Neural cell (in vitro differentiated cells): ENCODE results near the gene TIMM44. TPM values are rescaled to one million over a fixed set of nuclear protein-coding genes. Genes with fewer than 3 reads are reported as not detected.

Experiments
- H2AFZ ChIP-seq: fragments of 200-600, 300-800 bp; sonication (generic), shearing (Covaris generic); 2 replicates; pipeline ENCODE4 v1.6.0; 2014; ENCODE audit warnings: low read depth, mild to moderate bottlenecking, antibody characterized with exemption, low read length, moderate library complexity
- H3F3A ChIP-seq: fragments of 200-600 bp; shearing (Covaris generic); 2 replicates; pipeline ENCODE4 v1.6.1; 2016; ENCODE audit warnings: mild to moderate bottlenecking, moderate library complexity, mixed read lengths, antibody characterized with exemption, low read length; ENCODE audit not compliant: insufficient read depth, poor library complexity, severe bottlenecking
- H3K27ac ChIP-seq: fragments of 200-600, 300-800 bp; sonication (generic), shearing (Covaris generic); 2 replicates; pipeline ENCODE4 v1.5.1; 2014; ENCODE audit warnings: mild to moderate bottlenecking, low read length, moderate library complexity
- H3K27me3 ChIP-seq: fragments of 300-800, 200-600 bp; sonication (generic), shearing (Covaris generic); 2 replicates; pipeline ENCODE4 v1.6.0; 2014; ENCODE audit warnings: mild to moderate bottlenecking, low read depth, low read length, moderate library complexity; ENCODE audit not compliant: insufficient read depth
- H3K36me3 ChIP-seq: fragments of 300-800, 200-600 bp; sonication (generic), shearing (Covaris generic); 2 replicates; pipeline ENCODE4 v1.5.1; 2014; ENCODE audit warnings: mild to moderate bottlenecking, antibody characterized with exemption, low read length, moderate library complexity; ENCODE audit not compliant: insufficient read depth
- H3K4me2 ChIP-seq: fragments of 300-800, 200-600 bp; sonication (generic), shearing (Covaris generic); 2 replicates; pipeline ENCODE4 v1.6.0; 2014; ENCODE audit warnings: mild to moderate bottlenecking, low read length
- H3K4me3 ChIP-seq: fragments of 300-800, 200-600 bp; sonication (generic), shearing (Covaris generic); 2 replicates; pipeline ENCODE4 v1.5.1; 2014; ENCODE audit warnings: mild to moderate bottlenecking, low read length, moderate library complexity
- H3K79me2 ChIP-seq: fragments of 200-600 bp; shearing (Covaris generic); replicated peaks from 2 replicates; pipeline ENCODE4 v1.6.0; 2014; ENCODE audit warnings: mild to moderate bottlenecking, low read length, moderate library complexity; ENCODE audit not compliant: insufficient read depth
- H3K9ac ChIP-seq: fragments of 300-800, 200-600 bp; sonication (generic), shearing (Covaris generic); 2 replicates; pipeline ENCODE4 v1.6.1; 2016; ENCODE audit warnings: mild to moderate bottlenecking, low read length, mixed read lengths
- H3K9me2 ChIP-seq: fragments of 200-600 bp; shearing (Covaris generic); 2 replicates; pipeline ENCODE4 v1.6.1; 2016; ENCODE audit warnings: mild to moderate bottlenecking, low read length, mixed read lengths; ENCODE audit not compliant: insufficient read depth
- H3K9me3 ChIP-seq: fragments of 200-600, 300-800 bp; sonication (generic), shearing (Covaris generic); 2 replicates; pipeline ENCODE4 v1.6.1; 2016; ENCODE audit warnings: mild to moderate bottlenecking, mixed run types, low read length, moderate library complexity, mixed read lengths
- H4K20me1 ChIP-seq: fragments of 200-600 bp; shearing (Covaris generic); 2 replicates; pipeline ENCODE4 v1.6.1; 2016; ENCODE audit warnings: mild to moderate bottlenecking, mixed run types; ENCODE audit not compliant: insufficient read depth
- EP300 ChIP-seq: fragments of 450-650 bp; conservative IDR thresholded peaks from 2 replicates; pipeline ENCODE4 v1.6.1; 2014; ENCODE audit warnings: antibody characterized with exemption, mild to moderate bottlenecking, moderate library complexity; ENCODE audit not compliant: poor library complexity, severe bottlenecking
- EZH2 ChIP-seq: fragments of 200-600, 300-800 bp; shearing (Covaris generic), sonication (generic); IDR thresholded peaks from 2 replicates; pipeline ENCODE4 v1.6.1; 2014; ENCODE audit warnings: antibody characterized with exemption, low read length, borderline replicate concordance, mild to moderate bottlenecking; ENCODE audit not compliant: insufficient read depth, poor library complexity, severe bottlenecking
- MXI1 ChIP-seq: fragments of 450-650 bp; conservative IDR thresholded peaks from 2 replicates; pipeline ENCODE4 v1.6.1; 2014; ENCODE audit warnings: antibody characterized with exemption, mild to moderate bottlenecking; ENCODE audit not compliant: poor library complexity, severe bottlenecking
- POLR2AphosphoS5 ChIP-seq: IDR thresholded peaks from 2 replicates; pipeline ENCODE4 v1.6.1; 2012
- RAD21 ChIP-seq: fragments of 450-650 bp; conservative IDR thresholded peaks from 2 replicates; pipeline ENCODE4 v1.6.1; 2014; ENCODE audit warnings: antibody characterized with exemption, mild to moderate bottlenecking, moderate library complexity
- SMC3 ChIP-seq: fragments of 450-650 bp; conservative IDR thresholded peaks from 2 replicates; pipeline ENCODE4 v1.6.1; 2014; ENCODE audit warnings: antibody characterized with exemption, mild to moderate bottlenecking, moderate library complexity; ENCODE audit not compliant: poor library complexity
- TAF1 ChIP-seq: IDR thresholded peaks from 2 replicates; pipeline ENCODE4 v1.6.1; 2012; ENCODE audit warnings: low read depth
- polyA plus RNA-seq: library from polyadenylated mRNA; depleted of rRNA; stranded (reverse); fragments of >200 nt; gene quantifications from 2 replicates; pipeline ENCODE4 v1.2.3, GENCODE V29; 2014
- TF ChIP-seq, protein P1 (sequence below): fragments of 450-650 bp; IDR thresholded peaks from 2 replicates; pipeline ENCODE4 v1.5.1; 2014; ENCODE audit warnings: antibody characterized with exemption, mild to moderate bottlenecking, moderate library complexity; ENCODE audit not compliant: poor library complexity, severe bottlenecking
- TF ChIP-seq, protein P2 (sequence below): IDR thresholded peaks from 2 replicates; pipeline ENCODE4 v1.6.1; 2012; ENCODE audit warnings: borderline replicate concordance

TIMM44 gene
- polyA plus RNA-seq, 1 donor from 2014 or later, result 48.3 TPM

DNA sequence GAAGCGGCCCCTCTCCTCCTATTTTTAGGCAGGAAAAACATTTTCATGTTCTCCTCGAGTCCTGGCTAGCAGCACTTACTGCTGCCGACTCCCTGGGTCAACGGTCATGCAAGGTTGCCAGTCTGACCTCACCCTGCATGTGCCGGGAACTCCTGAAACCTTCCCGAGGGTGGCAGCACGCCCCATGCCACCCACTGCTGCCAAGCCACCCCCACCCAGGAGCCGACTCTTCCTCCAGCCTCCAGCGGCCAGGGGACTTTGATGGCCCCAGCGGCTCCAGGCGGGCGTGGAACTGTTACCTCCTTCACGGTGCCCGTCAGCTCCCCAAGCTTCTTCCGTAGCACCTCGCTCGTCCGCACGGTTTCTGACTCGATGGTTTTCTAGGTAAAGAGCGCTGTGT lies 8.7 kb downstream of the TIMM44 start:
- H3K9ac ChIP-seq, result no peak overlapping the region
- no peaks in the 10 kb centered on the region for H3K27me3 ChIP-seq
- H3K36me3 ChIP-seq, result no peaks in the 10 kb centered on the region
- H3K9me2 ChIP-seq, result no peaks in the 10 kb centered on the region
- no peaks in the 10 kb centered on the region for H3F3A ChIP-seq
- no peak for TF ChIP-seq POLR2AphosphoS5
- no peak for TF ChIP-seq SMC3
- TF ChIP-seq EZH2, result no peak
- TF ChIP-seq EP300, result no peak
- no peak for TF ChIP-seq MXI1
- no peak overlapping the region for H2AFZ ChIP-seq
- no peak overlapping the region for H3K4me3 ChIP-seq
- H3K9me3 ChIP-seq, result no peaks in the 10 kb centered on the region
- no peak overlapping the region for H3K27ac ChIP-seq
- H3K4me2 ChIP-seq, result no peak overlapping the region
- no peaks in the 10 kb centered on the region for H4K20me1 ChIP-seq
- H3K79me2 ChIP-seq, result no peaks in the 10 kb centered on the region

DNA sequence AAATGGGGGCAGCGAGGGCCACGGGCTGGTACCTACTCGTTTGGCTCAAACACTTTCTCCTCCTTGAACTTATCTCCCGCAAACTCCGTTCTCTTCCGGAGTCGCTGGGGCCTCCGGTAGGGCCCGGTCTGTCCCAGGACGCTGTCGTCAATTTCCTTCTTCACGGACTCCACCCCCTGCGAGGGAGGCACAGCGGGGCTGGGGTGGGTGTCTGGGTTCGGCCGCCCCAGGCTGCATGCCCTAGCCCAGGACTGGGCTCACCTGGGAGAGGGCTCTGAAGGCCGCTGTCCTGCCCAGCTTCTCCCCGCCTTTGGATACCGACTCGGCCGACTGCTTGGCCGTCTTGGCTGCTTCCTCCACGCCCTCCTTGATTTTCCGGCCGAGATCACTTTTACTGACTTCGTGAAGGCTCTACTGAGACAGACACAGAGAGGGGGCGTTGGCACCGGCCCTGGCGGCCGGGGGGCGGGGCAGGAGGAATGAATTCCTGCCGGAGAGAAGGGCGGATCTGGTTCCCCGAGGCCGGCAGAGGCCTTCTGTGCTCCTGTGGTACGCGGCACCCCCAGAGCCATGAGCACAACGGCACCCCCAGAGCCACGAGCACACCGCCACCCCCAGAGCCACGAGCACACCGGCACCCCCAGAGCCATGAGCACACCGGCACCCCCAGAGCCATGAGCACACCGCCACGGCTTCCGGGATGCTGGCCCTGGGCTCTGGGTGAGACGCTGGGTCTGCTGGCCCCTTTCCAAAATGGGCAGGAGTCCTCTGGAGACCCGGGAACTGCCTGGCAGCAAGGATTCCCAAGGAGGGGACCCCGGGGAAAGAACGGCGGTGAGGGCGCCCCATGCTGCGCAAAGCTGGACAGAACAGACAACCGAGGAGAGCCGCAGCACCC lies 9.4 kb downstream of the TIMM44 start:
- Histone ChIP-seq H3K9me2 (no peaks in the 10 kb centered on the region), H3K4me3 (no peak overlapping the region), H3K9ac (no peak overlapping the region), H2AFZ (no peak overlapping the region), H3K27me3 (no peaks in the 10 kb centered on the region), H3K9me3 (no peaks in the 10 kb centered on the region), H3K27ac (no peak overlapping the region), H3K4me2 (no peak overlapping the region), H3K79me2 (no peaks in the 10 kb centered on the region), H3K36me3 (no peaks in the 10 kb centered on the region), H4K20me1 (no peaks in the 10 kb centered on the region), H3F3A (no peaks in the 10 kb centered on the region)
- TF ChIP-seq, protein P1, sequence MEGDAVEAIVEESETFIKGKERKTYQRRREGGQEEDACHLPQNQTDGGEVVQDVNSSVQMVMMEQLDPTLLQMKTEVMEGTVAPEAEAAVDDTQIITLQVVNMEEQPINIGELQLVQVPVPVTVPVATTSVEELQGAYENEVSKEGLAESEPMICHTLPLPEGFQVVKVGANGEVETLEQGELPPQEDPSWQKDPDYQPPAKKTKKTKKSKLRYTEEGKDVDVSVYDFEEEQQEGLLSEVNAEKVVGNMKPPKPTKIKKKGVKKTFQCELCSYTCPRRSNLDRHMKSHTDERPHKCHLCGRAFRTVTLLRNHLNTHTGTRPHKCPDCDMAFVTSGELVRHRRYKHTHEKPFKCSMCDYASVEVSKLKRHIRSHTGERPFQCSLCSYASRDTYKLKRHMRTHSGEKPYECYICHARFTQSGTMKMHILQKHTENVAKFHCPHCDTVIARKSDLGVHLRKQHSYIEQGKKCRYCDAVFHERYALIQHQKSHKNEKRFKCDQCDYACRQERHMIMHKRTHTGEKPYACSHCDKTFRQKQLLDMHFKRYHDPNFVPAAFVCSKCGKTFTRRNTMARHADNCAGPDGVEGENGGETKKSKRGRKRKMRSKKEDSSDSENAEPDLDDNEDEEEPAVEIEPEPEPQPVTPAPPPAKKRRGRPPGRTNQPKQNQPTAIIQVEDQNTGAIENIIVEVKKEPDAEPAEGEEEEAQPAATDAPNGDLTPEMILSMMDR, result no peak
- TF ChIP-seq RAD21 (no peak), TAF1 (no peak), POLR2AphosphoS5 (no peak), EZH2 (no peak), EP300 (no peak)

DNA sequence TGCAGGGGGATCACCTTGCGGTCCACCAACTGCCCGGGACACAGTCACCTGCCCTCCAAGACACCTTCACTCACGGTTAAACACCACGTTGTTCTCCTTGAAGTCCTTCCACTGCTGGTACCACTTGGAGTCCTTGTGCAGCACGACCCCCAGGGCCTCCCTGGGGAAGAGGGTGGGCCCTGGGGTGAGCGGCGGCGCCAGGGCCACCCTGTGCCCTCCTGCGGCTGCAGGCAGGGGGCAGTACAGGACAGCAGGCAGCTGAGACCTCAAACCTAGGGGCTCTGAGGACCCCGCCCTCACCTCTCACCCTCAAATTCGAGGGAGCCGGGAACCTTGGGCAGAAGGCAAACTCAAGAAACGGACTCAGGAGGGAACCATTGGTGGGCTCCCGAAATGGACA lies 10.1 kb downstream of the TIMM44 start:
- no peaks in the 10 kb centered on the region for H4K20me1 ChIP-seq
- no peaks in the 10 kb centered on the region for H3K36me3 ChIP-seq
- H3K27me3 ChIP-seq, result no peaks in the 10 kb centered on the region
- H3F3A ChIP-seq, result no peaks in the 10 kb centered on the region
- no peaks in the 10 kb centered on the region for H3K9me3 ChIP-seq
- no peaks in the 10 kb centered on the region for H3K79me2 ChIP-seq
- no peak overlapping the region for H3K9ac ChIP-seq
- H2AFZ ChIP-seq, result no peak overlapping the region
- TF ChIP-seq EP300 (no peak), RAD21 (no peak), SMC3 (no peak), POLR2AphosphoS5 (no peak), MXI1 (no peak)
- TF ChIP-seq, protein P1, result no peak
- TF ChIP-seq, protein P2, sequence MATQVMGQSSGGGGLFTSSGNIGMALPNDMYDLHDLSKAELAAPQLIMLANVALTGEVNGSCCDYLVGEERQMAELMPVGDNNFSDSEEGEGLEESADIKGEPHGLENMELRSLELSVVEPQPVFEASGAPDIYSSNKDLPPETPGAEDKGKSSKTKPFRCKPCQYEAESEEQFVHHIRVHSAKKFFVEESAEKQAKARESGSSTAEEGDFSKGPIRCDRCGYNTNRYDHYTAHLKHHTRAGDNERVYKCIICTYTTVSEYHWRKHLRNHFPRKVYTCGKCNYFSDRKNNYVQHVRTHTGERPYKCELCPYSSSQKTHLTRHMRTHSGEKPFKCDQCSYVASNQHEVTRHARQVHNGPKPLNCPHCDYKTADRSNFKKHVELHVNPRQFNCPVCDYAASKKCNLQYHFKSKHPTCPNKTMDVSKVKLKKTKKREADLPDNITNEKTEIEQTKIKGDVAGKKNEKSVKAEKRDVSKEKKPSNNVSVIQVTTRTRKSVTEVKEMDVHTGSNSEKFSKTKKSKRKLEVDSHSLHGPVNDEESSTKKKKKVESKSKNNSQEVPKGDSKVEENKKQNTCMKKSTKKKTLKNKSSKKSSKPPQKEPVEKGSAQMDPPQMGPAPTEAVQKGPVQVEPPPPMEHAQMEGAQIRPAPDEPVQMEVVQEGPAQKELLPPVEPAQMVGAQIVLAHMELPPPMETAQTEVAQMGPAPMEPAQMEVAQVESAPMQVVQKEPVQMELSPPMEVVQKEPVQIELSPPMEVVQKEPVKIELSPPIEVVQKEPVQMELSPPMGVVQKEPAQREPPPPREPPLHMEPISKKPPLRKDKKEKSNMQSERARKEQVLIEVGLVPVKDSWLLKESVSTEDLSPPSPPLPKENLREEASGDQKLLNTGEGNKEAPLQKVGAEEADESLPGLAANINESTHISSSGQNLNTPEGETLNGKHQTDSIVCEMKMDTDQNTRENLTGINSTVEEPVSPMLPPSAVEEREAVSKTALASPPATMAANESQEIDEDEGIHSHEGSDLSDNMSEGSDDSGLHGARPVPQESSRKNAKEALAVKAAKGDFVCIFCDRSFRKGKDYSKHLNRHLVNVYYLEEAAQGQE, result no peak
- no peak overlapping the region for H3K4me3 ChIP-seq
- H3K4me2 ChIP-seq, result no peak overlapping the region
- no peak overlapping the region for H3K27ac ChIP-seq
- H3K9me2 ChIP-seq, result no peaks in the 10 kb centered on the region
